SK-N-SH (cell line): ENCODE data around the gene NPIPB9. TPM values are rescaled to one million over a fixed set of nuclear protein-coding genes. Genes with fewer than 3 reads are reported as not detected.
"Not testable (repeated sequence)": the region's sequence is repeated elsewhere in the genome, so short reads cannot be mapped to it uniquely, and the experiment has no call there.

Source experiments
- CTCF ChIA-PET: fragments of 300-600, 350-600 bp; formaldehyde crosslinking; extraction: SDS; loops from one replicate; lab custom pipeline; 2021; lab: Yijun Ruan, JAX
- POLR2A ChIA-PET: fragments of 350-600 bp; sonication (Branson Sonifier 250); formaldehyde crosslinking; extraction: SDS; loops from one replicate; lab custom pipeline; 2020; ENCODE audit warnings: antibody characterized with exemption, inconsistent platforms; lab: Yijun Ruan, JAX
- DNase-seq: peaks from one replicate; pipeline ENCODE4 v3.0.0; 2012
- H2AFZ ChIP-seq: fragments of 200-600 bp; sonication (generic); 2 replicates; pipeline ENCODE4 v1.8.1; 2016; ENCODE audit warnings: antibody characterized with exemption, mild to moderate bottlenecking, low read depth
- H3F3A ChIP-seq: fragments of 200-600 bp; sonication (generic); replicated peaks from 2 replicates; pipeline ENCODE3; 2016; ENCODE audit warnings: antibody characterized with exemption, mild to moderate bottlenecking; ENCODE audit not compliant: insufficient read depth
- H3K27ac ChIP-seq, 2 experiments: fragments of 200-500 bp in 1 of 2; fragments of 200-600 bp in 1 of 2; sonication (Bioruptor generic) in 1 of 2; sonication (generic), shearing (Covaris generic) in 1 of 2; 2 replicates each; pipeline versions ENCODE4 v1.5.1 to v1.6.1; 2014 to 2016; ENCODE audit warnings: low read depth in 2 of 2, inconsistent platforms in 1 of 2, low read length in 1 of 2, mild to moderate bottlenecking in 1 of 2, mixed read lengths in 1 of 2
- H3K27me3 ChIP-seq: fragments of 200-600 bp; sonication (generic), shearing (Covaris generic); 2 replicates; pipeline ENCODE4 v1.6.1; 2016; ENCODE audit warnings: mixed run types; ENCODE audit not compliant: insufficient read depth
- H3K36me3 ChIP-seq, 2 experiments: fragments of 200-500 bp in 1 of 2; fragments of 200-600 bp in 1 of 2; sonication (Bioruptor generic) in 1 of 2; sonication (generic) in 1 of 2; replicated peaks in 1 of 2; 2 replicates each; pipeline versions ENCODE3 to v1.5.1; 2014 to 2016; ENCODE audit warnings: low read length in 1 of 2, mild to moderate bottlenecking in 1 of 2; ENCODE audit not compliant: insufficient read depth in 2 of 2, control insufficient read depth in 1 of 2
- H3K4me1 ChIP-seq, 2 experiments: fragments of 200-500 bp in 1 of 2; fragments of 200-600 bp in 1 of 2; sonication (Bioruptor generic) in 1 of 2; sonication (generic), shearing (Covaris generic) in 1 of 2; 2 replicates each; pipeline versions ENCODE4 v1.5.1 to v1.6.1; 2014 to 2016; ENCODE audit warnings: low read depth in 1 of 2, low read length in 1 of 2, mixed run types in 1 of 2; ENCODE audit not compliant: insufficient read depth in 2 of 2, control insufficient read depth in 1 of 2
- H3K4me2 ChIP-seq: fragments of 200-600 bp; sonication (generic), shearing (Covaris generic); 2 replicates; pipeline ENCODE4 v1.6.1; 2017; ENCODE audit warnings: mixed run types
- H3K4me3 ChIP-seq, 2 experiments: fragments of 200-500 bp in 1 of 2; fragments of 200-600 bp in 1 of 2; sonication (Bioruptor generic) in 1 of 2; sonication (generic), shearing (Covaris generic) in 1 of 2; 2 replicates each; pipeline versions ENCODE4 v1.5.1 to v1.8.1; 2014 to 2016; ENCODE audit warnings: low read depth in 2 of 2, inconsistent platforms in 1 of 2, low read length in 1 of 2, mild to moderate bottlenecking in 1 of 2, mixed read lengths in 1 of 2, moderate library complexity in 1 of 2
- H3K79me2 ChIP-seq: fragments of 200-600 bp; sonication (generic); 2 replicates; pipeline ENCODE4 v1.8.1; 2017; ENCODE audit warnings: mild to moderate bottlenecking; ENCODE audit not compliant: insufficient read depth
- H3K9ac ChIP-seq: fragments of 200-600 bp; sonication (generic); 2 replicates; pipeline ENCODE4 v1.6.1; 2017; ENCODE audit warnings: mixed run types
- H3K9me2 ChIP-seq: fragments of 200-600 bp; sonication (generic); 2 replicates; pipeline ENCODE4 v1.6.1; 2017; ENCODE audit warnings: mixed run types
- H3K9me3 ChIP-seq: fragments of 200-600 bp; sonication (generic); 2 replicates; pipeline ENCODE4 v1.6.1; 2017; ENCODE audit warnings: mixed run types, mild to moderate bottlenecking, moderate library complexity
- H4K20me1 ChIP-seq: fragments of 200-600 bp; sonication (generic); 2 replicates; pipeline ENCODE4 v1.6.1; 2017; ENCODE audit warnings: mild to moderate bottlenecking, mixed run types; ENCODE audit not compliant: insufficient read depth
- WGBS: methylation state at CpG from one replicate; pipeline ENCODE4 v1.1.6; 2017; ENCODE audit warnings: low lambda C conversion rate; 5-methylcytosine and 5-hydroxymethylcytosine counted together
- polyA plus RNA-seq, 3 experiments: library from polyadenylated mRNA; depleted of rRNA; stranded (reverse); fragments of >200 nt; gene quantifications; 2 replicates each; pipeline ENCODE4 v1.2.3, GENCODE V29; 2012

Gene NPIPB9
- polyA plus RNA-seq, 1 of the 3 experiments (the other 2 are of a cell fraction) = 0.74 TPM

DNA sequence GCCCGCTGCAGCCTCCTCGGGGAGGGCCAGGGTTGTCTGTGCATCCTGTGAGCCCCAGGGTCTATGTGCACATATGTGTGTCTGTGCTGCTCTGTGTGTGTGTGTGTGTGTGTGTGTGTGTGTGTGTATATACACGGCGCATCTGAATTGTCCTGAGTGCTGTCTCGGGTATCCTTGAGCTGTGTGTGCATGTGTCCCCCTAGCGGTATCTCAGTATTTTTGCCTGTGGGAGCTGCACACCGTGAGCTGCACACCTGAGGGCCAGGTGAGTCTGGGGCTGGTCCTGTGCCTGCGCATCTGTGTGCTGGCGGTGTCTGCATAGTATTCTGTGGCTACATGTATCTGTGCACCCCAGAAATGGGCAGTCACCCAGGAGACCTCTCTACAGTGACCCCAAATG lies 11.8 kb upstream of the NPIPB9 start:
- H3F3A ChIP-seq, H3K9me2 ChIP-seq, H2AFZ ChIP-seq, CTCF ChIA-PET, H3K36me3 ChIP-seq, H4K20me1 ChIP-seq, DNase-seq, H3K9me3 ChIP-seq, POLR2A ChIA-PET, H3K79me2 ChIP-seq, H3K27me3 ChIP-seq, H3K9ac ChIP-seq, H3K4me2 ChIP-seq, H3K27ac ChIP-seq, H3K4me3 ChIP-seq, H3K4me1 ChIP-seq: not testable (repeated sequence)
- no CpG with 5 or more reads among the region's 9 CpGs for WGBS

GRCh38 chr16:28740631-28741030 lies 11.0 kb upstream of the NPIPB9 start:
- H3K4me1 ChIP-seq, H3K9me3 ChIP-seq, H3K4me3 ChIP-seq, DNase-seq, H4K20me1 ChIP-seq, H3K27me3 ChIP-seq, H3K79me2 ChIP-seq, H3K9me2 ChIP-seq, H3K9ac ChIP-seq, H3F3A ChIP-seq, H3K36me3 ChIP-seq, H2AFZ ChIP-seq, CTCF ChIA-PET, H3K4me2 ChIP-seq, H3K27ac ChIP-seq, POLR2A ChIA-PET: not testable (repeated sequence)
- no CpG with 5 or more reads among the region's 27 CpGs for WGBS

DNA sequence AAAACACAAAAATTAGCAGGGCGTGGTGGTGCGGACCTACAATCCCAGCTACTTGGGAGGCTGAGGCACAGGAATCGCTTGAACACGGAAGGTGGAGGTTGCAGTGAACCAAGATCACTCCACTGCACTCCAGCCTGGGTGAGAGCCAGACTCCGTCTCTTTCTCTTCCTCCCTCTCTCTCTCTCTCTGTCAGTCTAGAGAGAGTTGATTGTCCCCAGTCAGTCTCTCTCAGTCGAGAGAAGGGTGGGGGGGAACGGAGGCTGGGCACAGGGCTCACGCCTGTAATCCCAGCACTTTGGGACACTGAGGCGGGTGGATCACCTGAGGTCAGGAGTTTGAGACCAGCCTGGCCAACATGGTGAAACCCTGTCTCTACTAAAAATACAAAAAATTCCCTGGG lies 10.3 kb upstream of the NPIPB9 start:
- H4K20me1 ChIP-seq, H3K27me3 ChIP-seq, H3K27ac ChIP-seq, H3K79me2 ChIP-seq, H3K9me3 ChIP-seq, H3K4me1 ChIP-seq, H3K4me3 ChIP-seq, DNase-seq, H3K4me2 ChIP-seq, POLR2A ChIA-PET, H2AFZ ChIP-seq, H3K36me3 ChIP-seq, H3K9me2 ChIP-seq, H3F3A ChIP-seq, H3K9ac ChIP-seq, CTCF ChIA-PET: not testable (repeated sequence)
- 76% methylated on average over 4 of the region's 9 CpGs for WGBS

- H3K27me3 ChIP-seq, H3K4me3 ChIP-seq, POLR2A ChIA-PET, H3K9me3 ChIP-seq, H3K79me2 ChIP-seq, H3K9ac ChIP-seq, H3K36me3 ChIP-seq, H3K27ac ChIP-seq, H3K9me2 ChIP-seq, H2AFZ ChIP-seq, H3K4me1 ChIP-seq, H3K4me2 ChIP-seq, H4K20me1 ChIP-seq, CTCF ChIA-PET, H3F3A ChIP-seq, DNase-seq: not testable (repeated sequence)
- WGBS = 73% methylated on average over 8 of the region's 62 CpGs
Observed at GRCh38 chr16:28746618-28747350, 4.8 kb upstream of the NPIPB9 start.

DNA sequence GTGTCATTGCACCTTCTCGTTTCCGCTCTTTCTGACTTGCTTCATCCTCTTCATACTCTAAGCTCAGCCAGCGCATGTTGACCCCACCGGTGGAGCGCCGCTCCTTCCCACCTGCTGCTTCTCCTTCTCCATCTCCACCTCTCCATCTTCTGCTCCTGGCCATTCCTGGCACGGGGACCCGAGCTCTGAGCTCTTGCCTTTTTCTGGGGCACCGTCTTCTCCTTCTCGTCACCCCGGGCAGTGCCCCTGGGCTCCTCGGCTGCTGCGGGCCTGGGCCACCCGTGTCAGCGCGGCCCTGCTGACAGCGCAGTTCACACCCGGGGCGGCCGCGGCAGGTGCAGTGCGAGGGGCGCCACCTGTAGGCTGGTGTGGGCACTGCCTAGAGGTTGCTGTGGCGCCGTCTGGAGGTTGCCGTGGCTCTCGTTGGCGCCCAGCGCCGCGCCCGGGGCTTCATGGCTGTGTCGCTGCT lies 1.6 kb upstream of the NPIPB9 start:
- H3K27ac ChIP-seq, POLR2A ChIA-PET, H3K79me2 ChIP-seq, H3K9me2 ChIP-seq, H4K20me1 ChIP-seq, H3K9ac ChIP-seq, DNase-seq, CTCF ChIA-PET, H3K36me3 ChIP-seq, H3K4me1 ChIP-seq, H3K4me2 ChIP-seq, H2AFZ ChIP-seq, H3K27me3 ChIP-seq, H3F3A ChIP-seq, H3K9me3 ChIP-seq: not testable (repeated sequence)
- H3K4me3 ChIP-seq = peak overlapping the region in 1 of 2 experiments; percentile 19; a peak in 2 of 4 replicates
- 16% methylated on average over 21 of the region's 33 CpGs for WGBS

GRCh38 chr16:28750469-28751067 lies 1.0 kb upstream of the NPIPB9 start:
- WGBS = no CpG with 5 or more reads among the region's 48 CpGs
- POLR2A ChIA-PET, DNase-seq: not testable (repeated sequence)

More at GRCh38 chr16:28750469-28751067, 1.0 kb upstream of the NPIPB9 start:
- H3K27me3 ChIP-seq, H4K20me1 ChIP-seq, H3K9me3 ChIP-seq, H3K9me2 ChIP-seq, H3F3A ChIP-seq, H2AFZ ChIP-seq, H3K9ac ChIP-seq, H3K4me1 ChIP-seq, H3K27ac ChIP-seq, H3K4me3 ChIP-seq, H3K36me3 ChIP-seq, H3K4me2 ChIP-seq, H3K79me2 ChIP-seq, CTCF ChIA-PET: not testable (repeated sequence)
